HG03175 (cell line): ENCODE data around the gene CAMSAP3.
"Not testable (repeated sequence)": the region's sequence is repeated elsewhere in the genome, so short reads cannot be mapped to it uniquely, and the experiment has no call there.

Source experiments
- ATAC-seq: cut with Tn5 transposase; IDR thresholded peaks from one replicate; pipeline ENCODE4 v1.9.1; 2021; ENCODE audit warnings: mild to moderate bottlenecking, moderate library complexity; ENCODE audit not compliant: unreplicated experiment

Gene CAMSAP3

GRCh38 chr19:7570761-7571160 is 24.9 kb upstream of the CAMSAP3 start:
- ATAC-seq: no peak

GRCh38 chr19:7575434-7576040 is 20.1 kb upstream of the CAMSAP3 start:
- ATAC-seq: no peak

GRCh38 chr19:7577422-7577821 is 18.2 kb upstream of the CAMSAP3 start:
- ATAC-seq: not testable (repeated sequence)

- no peak for ATAC-seq
Measured at GRCh38 chr19:7578127-7578526, 17.5 kb upstream of the CAMSAP3 start.

- no peak for ATAC-seq
Measured at GRCh38 chr19:7579182-7579581, 16.5 kb upstream of the CAMSAP3 start.

GRCh38 chr19:7582446-7582845 is 13.2 kb upstream of the CAMSAP3 start:
- no peak for ATAC-seq

GRCh38 chr19:7589822-7590221 is 5.8 kb upstream of the CAMSAP3 start:
- ATAC-seq: no peak

GRCh38 chr19:7590256-7590655 is 5.4 kb upstream of the CAMSAP3 start:
- ATAC-seq: no peak

GRCh38 chr19:7596211-7596937 is 711 bp downstream of the CAMSAP3 start:
- ATAC-seq: no peak

GRCh38 chr19:7597689-7598088 is 2.0 kb downstream of the CAMSAP3 start:
- ATAC-seq: no peak

GRCh38 chr19:7598180-7598579 is 2.5 kb downstream of the CAMSAP3 start:
- ATAC-seq: no peak

- ATAC-seq: no peak
Measured at GRCh38 chr19:7600721-7601120, 5.1 kb downstream of the CAMSAP3 start.

- ATAC-seq: no peak
Measured at GRCh38 chr19:7602240-7602934, 6.7 kb downstream of the CAMSAP3 start.

- no peak for ATAC-seq
Measured at GRCh38 chr19:7602935-7603497, 7.4 kb downstream of the CAMSAP3 start.

- ATAC-seq: no peak
Measured at GRCh38 chr19:7603919-7604318, 8.3 kb downstream of the CAMSAP3 start.

- no peak for ATAC-seq
Measured at GRCh38 chr19:7605490-7606222, 10.0 kb downstream of the CAMSAP3 start.

- no peak for ATAC-seq
Measured at GRCh38 chr19:7606289-7606688, 10.6 kb downstream of the CAMSAP3 start.

- ATAC-seq: no peak
Measured at GRCh38 chr19:7607212-7607873, 11.7 kb downstream of the CAMSAP3 start.

- no peak for ATAC-seq
Measured at GRCh38 chr19:7607874-7608560, 12.4 kb downstream of the CAMSAP3 start.
